Measurements from ENCODE around the gene CDH24.
"Not testable (repeated sequence)": the region's sequence is repeated elsewhere in the genome, so short reads cannot be mapped to it uniquely, and the experiment has no call there.

Gene CDH24

GRCh38 chr14:23009483-23009938 lies 47.8 kb downstream of the CDH24 start:
- DNase-seq (ENCODE audit: insufficient read length), result no peak
- TF ChIP-seq POLR2AphosphoS5 (IDR thresholded peaks at IDR 0.05; ENCODE audit: low read depth, low read length), result no peak
- TF ChIP-seq TAF1 (IDR thresholded peaks at IDR 0.05; ENCODE audit: borderline replicate concordance, low read depth, low read length), result no peak
- TF ChIP-seq POLR2A (IDR thresholded peaks at IDR 0.05; ENCODE audit: low read depth, low read length), result no peak
- FAIRE-seq, result no peak

GRCh38 chr14:23008831-23009230 lies 48.5 kb downstream of the CDH24 start:
- DNase-seq (ENCODE audit: insufficient read length) (no peak), FAIRE-seq (no peak)
- no peak for TF ChIP-seq TAF1 (IDR thresholded peaks at IDR 0.05; ENCODE audit: borderline replicate concordance, low read depth, low read length)
- no peak for TF ChIP-seq POLR2AphosphoS5 (IDR thresholded peaks at IDR 0.05; ENCODE audit: low read depth, low read length)
- no peak for TF ChIP-seq POLR2A (IDR thresholded peaks at IDR 0.05; ENCODE audit: low read depth, low read length)

- TF ChIP-seq TAF1 (IDR thresholded peaks at IDR 0.05; ENCODE audit: borderline replicate concordance, low read depth, low read length) (peak; percentile 61; the same call in 1 of the 2 replicates), POLR2A (IDR thresholded peaks at IDR 0.05; ENCODE audit: low read depth, low read length) (peak; percentile 95), POLR2AphosphoS5 (IDR thresholded peaks at IDR 0.05; ENCODE audit: low read depth, low read length) (peak; percentile 93)
- peak; percentile 82 for DNase-seq (ENCODE audit: insufficient read length)
- peak; percentile 98 for FAIRE-seq
Measured at GRCh38 chr14:23006544-23007419, 50.5 kb downstream of the CDH24 start.

- no peak for FAIRE-seq
- no peak for DNase-seq (ENCODE audit: insufficient read length)
- no peak for TF ChIP-seq TAF1 (IDR thresholded peaks at IDR 0.05; ENCODE audit: borderline replicate concordance, low read depth, low read length)
- no peak for TF ChIP-seq POLR2A (IDR thresholded peaks at IDR 0.05; ENCODE audit: low read depth, low read length)
- TF ChIP-seq POLR2AphosphoS5 (IDR thresholded peaks at IDR 0.05; ENCODE audit: low read depth, low read length), result no peak
Measured at GRCh38 chr14:23006188-23006534, 51.2 kb downstream of the CDH24 start.

GRCh38 chr14:23005451-23006187 lies 51.7 kb downstream of the CDH24 start:
- TF ChIP-seq POLR2AphosphoS5 (IDR thresholded peaks at IDR 0.05; ENCODE audit: low read depth, low read length) (no peak), TAF1 (IDR thresholded peaks at IDR 0.05; ENCODE audit: borderline replicate concordance, low read depth, low read length) (no peak), POLR2A (IDR thresholded peaks at IDR 0.05; ENCODE audit: low read depth, low read length) (no peak)
- DNase-seq (ENCODE audit: insufficient read length) (no peak), FAIRE-seq (no peak)

GRCh38 chr14:23004274-23004673 lies 53.0 kb downstream of the CDH24 start:
- FAIRE-seq; DNase-seq (ENCODE audit: insufficient read length): not testable (repeated sequence)

GRCh38 chr14:23002592-23002991 lies 54.7 kb downstream of the CDH24 start:
- no peak for DNase-seq (ENCODE audit: insufficient read length)
- no peak for FAIRE-seq
- TF ChIP-seq POLR2AphosphoS5 (IDR thresholded peaks at IDR 0.05; ENCODE audit: low read depth, low read length) (no peak), POLR2A (IDR thresholded peaks at IDR 0.05; ENCODE audit: low read depth, low read length) (no peak), TAF1 (IDR thresholded peaks at IDR 0.05; ENCODE audit: borderline replicate concordance, low read depth, low read length) (no peak)

- no peak for TF ChIP-seq POLR2A (IDR thresholded peaks at IDR 0.05; ENCODE audit: low read depth, low read length)
- DNase-seq (ENCODE audit: insufficient read length), result no peak
- no peak for FAIRE-seq
Measured at GRCh38 chr14:23000860-23001259, 56.5 kb downstream of the CDH24 start.

GRCh38 chr14:22998329-22999012 lies 58.8 kb downstream of the CDH24 start:
- DNase-seq (ENCODE audit: insufficient read length), result no peak
- TF ChIP-seq TAF1 (IDR thresholded peaks at IDR 0.05; ENCODE audit: borderline replicate concordance, low read depth, low read length) (no peak), POLR2A (IDR thresholded peaks at IDR 0.05; ENCODE audit: low read depth, low read length) (no peak), POLR2AphosphoS5 (IDR thresholded peaks at IDR 0.05; ENCODE audit: low read depth, low read length) (no peak)
- FAIRE-seq, result no peak

- DNase-seq (ENCODE audit: insufficient read length) (no peak), FAIRE-seq (no peak)
Measured at GRCh38 chr14:22997676-22998323, 59.5 kb downstream of the CDH24 start.

More at GRCh38 chr14:22997676-22998323, 59.5 kb downstream of the CDH24 start:
- TF ChIP-seq TAF1 (IDR thresholded peaks at IDR 0.05; ENCODE audit: borderline replicate concordance, low read depth, low read length) (no peak), POLR2AphosphoS5 (IDR thresholded peaks at IDR 0.05; ENCODE audit: low read depth, low read length) (no peak), POLR2A (IDR thresholded peaks at IDR 0.05; ENCODE audit: low read depth, low read length) (no peak)
